Breast epithelium (tissue), 3 donors: ENCODE results near the gene USP3.

Experiments
- CTCF ChIP-seq, 3 donors: fragments of 450-650 bp; IDR thresholded peaks; one replicate each; pipeline ENCODE4 v1.5.1; 2016 to 2017; ENCODE audit warnings: antibody characterized with exemption in 3 of 3, mild to moderate bottlenecking in 3 of 3, moderate library complexity in 3 of 3
- POLR2A ChIP-seq: fragments of 450-650 bp; IDR thresholded peaks from one replicate; pipeline ENCODE4 v1.6.1; 2016; ENCODE audit warnings: antibody characterized with exemption, mild to moderate bottlenecking, moderate library complexity
- POLR2AphosphoS5 ChIP-seq, 3 donors: sonication (generic); formaldehyde crosslinking; IDR thresholded peaks; one replicate each; pipeline ENCODE4 v1.6.1; 2017; ENCODE audit warnings: antibody characterized with exemption in 3 of 3

DNA sequence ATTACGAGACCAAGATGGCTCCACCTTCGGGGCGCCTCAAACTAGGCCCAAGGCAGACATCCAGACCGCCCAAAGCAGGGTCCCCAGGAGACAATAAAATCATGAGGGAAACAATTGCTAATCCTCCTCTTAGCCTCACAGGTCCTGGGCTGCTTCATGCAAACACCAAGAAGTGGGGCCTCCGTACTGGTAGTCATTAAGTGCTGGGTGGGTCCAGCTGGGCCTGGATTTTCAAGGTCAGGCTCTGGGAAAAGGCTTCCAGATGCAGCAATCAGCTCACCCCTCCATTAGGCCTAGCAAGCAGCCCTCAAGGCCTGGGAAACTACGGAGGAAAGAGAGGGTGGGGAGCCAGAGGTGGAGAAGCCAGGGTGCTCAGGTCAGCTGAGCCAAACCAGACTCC is 93.4 kb downstream of the USP3 start:
- TF ChIP-seq CTCF (IDR thresholded peaks at IDR 0.05) (no peak), POLR2A (no peak), POLR2AphosphoS5 (IDR thresholded peaks at IDR 0.05) (no peak)
